ENCODE measurements around the gene SPTBN2. TPM values are rescaled to one million over a fixed set of nuclear protein-coding genes. Genes with fewer than 3 reads are reported as not detected.

The SPTBN2 gene
- 0.43 and 1.1 TPM in 2 replicates for total RNA-seq

DNA sequence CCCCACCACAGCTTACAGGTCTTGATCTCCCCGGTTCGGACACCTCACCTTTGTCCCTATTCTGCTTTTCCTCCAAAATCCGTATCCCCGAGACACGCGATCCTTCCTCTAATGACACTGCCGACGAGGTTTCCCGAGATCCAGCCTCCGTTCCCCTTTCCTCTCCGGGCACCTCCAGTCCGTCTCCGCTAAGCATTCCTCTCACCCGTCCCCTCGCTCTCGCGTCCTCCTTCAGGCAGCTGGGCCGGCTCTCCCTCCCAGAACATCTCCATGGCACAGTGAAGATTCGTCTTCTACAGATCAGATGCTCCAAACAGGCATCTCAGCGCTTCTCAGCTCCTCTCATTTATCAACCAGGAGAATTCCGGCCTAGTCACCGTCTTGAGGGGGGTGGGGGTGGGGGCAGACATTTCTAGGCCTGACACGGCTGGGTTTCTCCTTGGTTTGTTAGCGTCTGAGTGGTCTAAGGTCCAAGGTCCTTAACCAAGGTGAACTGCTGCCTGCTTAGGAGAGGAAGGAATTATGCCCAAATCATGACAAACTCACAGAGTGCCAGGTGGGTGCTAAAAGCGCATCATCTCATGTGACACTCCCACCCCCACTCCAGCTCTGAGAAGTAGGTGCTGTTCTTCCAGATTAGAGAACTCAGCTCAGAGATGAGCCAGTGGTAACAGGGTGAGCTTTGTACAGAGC, at the start of gene SPTBN2:
Gene SPTBN2, minus strand, starts transcription at position 524 of the 693 bp plus-strand sequence. CDS start 7,976 bp downstream, outside the sequence.

DNA sequence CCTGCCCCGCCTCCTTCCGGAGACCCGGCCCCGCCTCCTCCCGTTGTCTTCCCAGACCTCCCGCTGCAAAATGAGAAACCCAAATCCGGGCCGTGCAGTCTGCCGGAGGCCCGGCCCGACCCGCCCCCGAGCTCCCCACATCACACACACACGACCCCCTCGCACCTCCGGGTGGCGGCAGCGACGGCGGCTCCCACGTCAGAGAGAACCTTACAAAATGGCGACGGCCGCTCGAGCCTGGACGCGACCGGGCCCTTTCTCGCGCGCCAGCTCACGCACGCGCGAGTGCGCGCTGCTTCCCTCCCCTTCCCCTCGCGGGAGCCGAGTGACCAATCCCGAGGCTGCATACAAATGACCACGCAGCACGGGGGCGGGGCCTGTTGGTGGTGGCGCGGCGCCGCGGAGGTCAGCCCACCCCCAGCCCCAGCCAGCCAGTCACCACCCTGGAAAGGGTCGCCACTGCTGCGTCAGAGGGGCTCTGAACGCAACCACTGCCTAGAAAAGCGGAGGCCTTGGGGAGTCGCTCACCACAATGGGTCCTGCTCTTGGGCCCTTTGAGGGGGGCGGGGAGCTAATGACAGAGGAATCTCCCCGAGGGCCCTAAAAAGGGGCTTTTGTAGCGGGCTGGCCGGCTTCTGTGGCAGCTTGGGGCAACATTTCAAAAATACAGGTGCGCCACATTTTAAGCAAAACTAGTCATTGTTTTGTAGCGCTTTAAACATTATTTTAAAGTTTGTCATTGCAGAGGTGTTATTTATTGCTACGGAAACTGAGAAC, 51.2 kb downstream of the SPTBN2 start, which contains the start of gene RBM4B:
Gene RBM4B, minus strand, starts transcription at position 289 of the 777 bp plus-strand sequence. CDS start 808 bp downstream, outside the sequence.

DNA sequence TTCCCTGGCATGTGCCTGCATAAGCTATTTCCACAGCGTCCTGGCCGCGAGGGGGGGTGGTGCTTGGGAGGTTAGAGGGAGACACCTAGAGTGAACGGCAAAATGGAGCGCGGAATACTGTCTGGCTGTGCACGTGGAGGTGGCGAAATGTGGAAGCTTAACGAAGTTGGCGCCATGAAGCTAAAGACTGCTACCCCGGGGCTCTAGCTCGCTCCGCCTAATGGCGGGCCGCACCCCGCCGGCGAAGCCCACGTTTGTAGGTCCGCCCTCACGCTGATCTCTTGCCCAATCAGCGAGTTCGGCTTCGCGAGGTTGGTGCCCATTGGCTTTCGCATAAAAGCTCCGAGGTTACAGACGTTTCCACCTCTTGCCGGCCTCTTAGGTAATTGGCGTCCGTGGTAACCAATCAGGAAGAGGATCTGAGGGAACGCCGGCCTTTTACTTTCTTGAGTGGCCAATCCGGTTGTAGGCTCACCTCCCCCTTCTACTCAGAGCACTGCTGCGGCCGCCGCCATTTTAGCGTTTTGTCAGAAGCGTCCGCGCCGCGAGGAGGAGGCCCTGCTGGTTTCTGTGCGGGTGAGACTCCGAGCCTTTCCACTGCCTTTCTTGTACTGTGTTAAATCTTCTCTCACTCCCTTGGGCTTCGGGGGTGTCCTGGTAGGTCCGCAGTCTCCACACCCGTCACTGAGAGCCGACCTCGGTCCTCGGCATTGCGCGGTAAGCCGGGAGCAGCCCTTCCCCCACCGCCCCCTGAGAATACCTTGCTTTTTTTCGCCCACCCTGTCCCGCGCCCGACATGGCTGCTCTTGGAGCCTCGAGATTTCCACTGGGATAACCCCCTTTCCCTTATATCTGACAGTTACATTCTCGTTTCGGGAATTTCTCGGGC, 90.6 kb downstream of the SPTBN2 start, which contains the start of gene RBM4:
Gene RBM4, plus strand, starts transcription at position 527 of the 889 bp plus-strand sequence. CDS start 1,009 bp downstream, outside the sequence.

Other genes starting within 250 kb of the SPTBN2 start
- 37.3 and 48.8 TPM in 2 replicates for gene DPP3, start 248.8 kb downstream of the SPTBN2 start, total RNA-seq
- 19.1 and 27.7 TPM in 2 replicates for gene BBS1, start 218.6 kb downstream of the SPTBN2 start, total RNA-seq
- gene ZDHHC24, start 183.2 kb downstream of the SPTBN2 start, total RNA-seq, result 11.0 and 13.0 TPM in 2 replicates
- gene ACTN3, start 182.3 kb downstream of the SPTBN2 start, total RNA-seq, result 0.14 and 0.18 TPM in 2 replicates
- 15.9 and 21.3 TPM in 2 replicates for gene CTSF, start 160.6 kb downstream of the SPTBN2 start, total RNA-seq
- gene CCDC87, start 136.2 kb downstream of the SPTBN2 start, total RNA-seq, result 0.14 and 0.28 TPM in 2 replicates
- gene CCS, start 136.0 kb downstream of the SPTBN2 start, total RNA-seq, result 51.1 and 60.2 TPM in 2 replicates
- gene RBM14, start 112.6 kb downstream of the SPTBN2 start, total RNA-seq, result 16.2 and 20.1 TPM in 2 replicates
- gene RBM4, start 90.5 kb downstream of the SPTBN2 start, total RNA-seq, result 100 and 119 TPM in 2 replicates
- 22.6 and 28.7 TPM in 2 replicates for gene RBM4B, start 51.3 kb downstream of the SPTBN2 start, total RNA-seq
- gene RCE1, start 114.2 kb upstream of the SPTBN2 start, total RNA-seq, result 9.5 and 13.2 TPM in 2 replicates
- gene LRFN4, start 127.8 kb upstream of the SPTBN2 start, total RNA-seq, result 6.5 and 10.7 TPM in 2 replicates
- gene PC, start 229.2 kb upstream of the SPTBN2 start, total RNA-seq, result 33.3 and 36.0 TPM in 2 replicates
- gene C11orf86, start 246.1 kb upstream of the SPTBN2 start, total RNA-seq, result 0.28 TPM in 2 replicates